GM12892 (cell line): ENCODE results near the gene TNRC6B.
A peak's percentile ranks its signal among the peaks of the same experiment; 100 is the strongest.
"Not testable (repeated sequence)": the region's sequence is repeated elsewhere in the genome, so short reads cannot be mapped to it uniquely, and the experiment has no call there.

Experiments
- DNase-seq: peaks from one replicate; pipeline ENCODE4 v3.0.0; 2011; ENCODE audit not compliant: insufficient read length
- FAIRE-seq: peaks from 2 replicates; lab custom pipeline; 2011; peaks lifted over from hg19 to GRCh38; lab: Jason Lieb, UNC
- POLR2A ChIP-seq: IDR thresholded peaks from 2 replicates; pipeline ENCODE4 v1.6.1; 2011; ENCODE audit warnings: low read depth, low read length, control low read depth
- POLR2AphosphoS5 ChIP-seq: IDR thresholded peaks from 2 replicates; pipeline ENCODE4 v1.6.1; 2011; ENCODE audit warnings: low read depth, low read length, control low read depth
- TAF1 ChIP-seq: IDR thresholded peaks from 2 replicates; pipeline ENCODE4 v1.6.1; 2011; ENCODE audit warnings: low read depth, mild to moderate bottlenecking, control low read depth, low read length, borderline replicate concordance

Gene TNRC6B

GRCh38 chr22:40310081-40310767 is 132.5 kb downstream of the TNRC6B start:
- DNase-seq (no peak), FAIRE-seq (peak; percentile 17)
- no peak for TF ChIP-seq POLR2A
- TF ChIP-seq TAF1, result no peak
- TF ChIP-seq POLR2AphosphoS5, result no peak

DNA sequence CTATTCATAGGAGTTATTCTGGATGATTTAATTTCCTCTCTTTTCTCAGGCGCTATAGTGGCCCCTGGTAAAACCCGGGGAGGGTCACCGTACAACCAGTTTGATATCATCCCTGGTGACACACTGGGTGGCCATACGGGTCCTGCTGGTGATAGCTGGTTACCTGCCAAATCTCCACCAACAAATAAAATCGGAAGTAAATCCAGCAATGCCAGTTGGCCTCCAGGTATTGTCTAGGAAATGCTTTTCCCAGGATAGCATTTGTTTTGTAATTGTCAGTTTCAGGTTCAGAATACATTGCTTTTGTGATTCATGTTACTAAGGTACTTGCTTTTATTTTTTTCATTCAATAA is 133.0 kb downstream of the TNRC6B start:
- no peak for DNase-seq
- FAIRE-seq, result no peak
- no peak for TF ChIP-seq TAF1
- no peak for TF ChIP-seq POLR2AphosphoS5
- no peak for TF ChIP-seq POLR2A

DNA sequence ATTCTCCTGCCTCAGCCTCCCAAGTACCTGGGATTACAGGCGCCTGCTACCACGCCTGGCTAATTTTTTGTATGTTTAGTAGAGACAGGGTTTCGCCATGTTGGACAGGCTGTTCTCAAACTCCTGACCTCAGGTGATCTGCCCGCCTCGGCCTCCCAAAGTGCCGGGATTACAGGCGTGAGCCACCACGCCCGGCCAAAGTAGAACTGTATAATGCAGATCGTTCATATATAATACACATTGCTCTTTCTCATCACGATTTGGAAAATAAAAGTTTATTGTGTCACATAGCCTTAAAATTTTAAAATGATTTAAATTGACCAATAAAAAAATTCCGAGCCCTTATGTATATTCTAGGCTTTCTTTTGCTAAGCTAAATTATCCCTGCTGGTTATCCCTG is 133.9 kb downstream of the TNRC6B start:
- not testable (repeated sequence) for FAIRE-seq, DNase-seq

DNA sequence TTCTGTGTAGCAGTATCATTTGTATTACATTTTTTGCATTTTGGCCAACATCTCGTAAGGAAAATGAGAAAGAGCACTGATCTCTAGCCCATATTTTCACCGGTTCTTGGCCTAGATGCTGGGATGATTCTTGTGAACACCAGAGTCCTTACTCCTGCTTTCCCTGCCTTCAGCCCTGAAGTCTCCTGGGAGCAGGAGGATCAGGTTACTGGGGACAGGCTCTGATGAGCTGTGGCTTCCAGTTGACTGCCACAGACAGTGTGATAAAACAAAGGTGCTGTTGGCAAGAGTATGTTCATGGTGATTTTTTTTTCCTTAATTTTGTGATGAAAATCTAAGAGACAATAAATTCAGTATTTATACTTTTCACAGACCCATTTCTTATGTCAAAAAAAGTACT is 134.3 kb downstream of the TNRC6B start:
- TF ChIP-seq TAF1 (no peak), POLR2AphosphoS5 (no peak), POLR2A (no peak)
- no peak for DNase-seq
- FAIRE-seq, result peak; percentile 14

- DNase-seq (no peak), FAIRE-seq (no peak)
- no peak for TF ChIP-seq POLR2A
- TF ChIP-seq POLR2AphosphoS5, result no peak
- TF ChIP-seq TAF1, result no peak
These were observed 135.3 kb downstream of the TNRC6B start for GRCh38 chr22:40313007-40313406.

GRCh38 chr22:40314041-40314440 is 136.3 kb downstream of the TNRC6B start:
- TF ChIP-seq TAF1 (no peak), POLR2AphosphoS5 (no peak), POLR2A (no peak)
- FAIRE-seq, result no peak

DNA sequence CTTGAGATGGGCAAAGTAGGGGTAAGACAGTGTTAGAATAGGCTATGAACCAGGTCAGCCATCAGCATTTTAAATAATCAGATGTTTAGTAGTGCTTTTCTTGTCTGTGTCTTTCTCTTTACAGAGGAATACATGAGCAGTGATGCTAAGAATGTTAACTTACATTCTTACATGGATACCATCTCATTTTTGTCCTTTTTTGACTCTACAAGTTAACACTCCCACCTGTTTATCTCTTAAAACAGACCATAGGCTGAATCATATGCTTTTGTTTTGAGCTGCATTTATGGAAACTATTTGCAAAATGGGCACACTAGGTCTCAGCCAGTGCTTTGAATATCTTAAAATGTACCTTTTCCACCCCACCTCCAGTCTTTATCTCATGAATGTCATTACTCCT is 143.0 kb downstream of the TNRC6B start:
- FAIRE-seq (no peak), DNase-seq (no peak)
- TF ChIP-seq POLR2AphosphoS5, result no peak
- TF ChIP-seq POLR2A, result no peak
- TF ChIP-seq TAF1, result no peak

More at GRCh38 chr22:40314041-40314440, 136.3 kb downstream of the TNRC6B start:
- DNase-seq, result no peak

- DNase-seq, result no peak
- TF ChIP-seq POLR2AphosphoS5 (no peak), POLR2A (no peak), TAF1 (no peak)
- no peak for FAIRE-seq
These were observed 144.3 kb downstream of the TNRC6B start for GRCh38 chr22:40322021-40322420.

DNA sequence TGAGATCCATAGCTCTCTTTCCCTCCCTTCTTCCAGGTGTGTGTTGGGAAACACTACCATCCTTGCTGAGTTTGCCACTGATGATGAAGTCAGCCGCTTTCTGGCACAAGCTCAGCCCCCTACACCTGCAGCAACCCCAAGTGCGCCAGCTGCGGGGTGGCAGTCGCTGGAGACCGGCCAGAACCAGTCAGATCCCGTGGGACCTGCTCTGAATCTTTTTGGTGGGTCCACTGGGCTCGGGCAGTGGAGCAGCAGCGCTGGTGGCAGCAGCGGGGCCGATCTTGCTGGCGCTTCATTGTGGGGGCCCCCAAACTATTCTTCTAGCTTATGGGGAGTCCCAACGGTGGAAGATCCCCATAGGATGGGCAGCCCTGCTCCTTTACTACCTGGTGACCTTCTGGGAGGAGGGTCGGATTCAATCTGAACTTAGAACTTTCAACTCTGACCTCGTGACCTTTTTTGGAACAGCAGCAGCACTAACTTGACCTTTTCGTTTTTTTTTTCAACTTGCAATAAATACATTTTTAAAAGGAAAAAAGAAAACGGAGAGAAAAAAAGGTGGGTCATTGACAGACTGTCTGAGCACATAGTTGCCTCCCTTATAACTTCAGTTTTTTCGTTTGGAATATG is 145.2 kb downstream of the TNRC6B start:
- DNase-seq, result no peak
- TF ChIP-seq TAF1 (no peak), POLR2A (no peak), POLR2AphosphoS5 (no peak)
- no peak for FAIRE-seq

DNA sequence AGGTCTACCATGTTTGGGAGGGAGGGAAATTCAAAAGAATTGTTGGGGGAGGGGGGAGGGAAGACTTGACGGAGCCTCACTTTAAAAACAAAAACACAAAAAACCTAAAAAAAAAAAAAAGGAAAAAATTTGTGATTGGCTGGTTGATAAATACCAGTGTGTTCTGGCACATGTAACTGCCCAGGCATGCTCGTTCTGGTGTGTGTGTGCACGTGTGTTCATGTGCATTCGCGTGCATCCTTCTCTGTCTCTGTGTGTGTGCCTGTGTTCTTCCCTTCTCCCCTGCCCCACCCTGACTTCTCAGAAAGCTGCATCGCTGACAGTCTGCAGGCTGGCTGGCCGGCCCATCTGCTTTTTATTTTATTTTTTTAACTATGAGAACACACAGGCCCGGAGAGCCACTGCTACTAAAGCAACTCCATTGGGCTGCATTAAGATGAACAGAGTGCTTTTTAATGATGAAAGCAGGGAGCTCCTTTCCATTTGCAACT is 146.0 kb downstream of the TNRC6B start:
- DNase-seq, result no peak
- TF ChIP-seq TAF1, result no peak
- no peak for TF ChIP-seq POLR2A
- no peak for TF ChIP-seq POLR2AphosphoS5
- FAIRE-seq, result no peak

DNA sequence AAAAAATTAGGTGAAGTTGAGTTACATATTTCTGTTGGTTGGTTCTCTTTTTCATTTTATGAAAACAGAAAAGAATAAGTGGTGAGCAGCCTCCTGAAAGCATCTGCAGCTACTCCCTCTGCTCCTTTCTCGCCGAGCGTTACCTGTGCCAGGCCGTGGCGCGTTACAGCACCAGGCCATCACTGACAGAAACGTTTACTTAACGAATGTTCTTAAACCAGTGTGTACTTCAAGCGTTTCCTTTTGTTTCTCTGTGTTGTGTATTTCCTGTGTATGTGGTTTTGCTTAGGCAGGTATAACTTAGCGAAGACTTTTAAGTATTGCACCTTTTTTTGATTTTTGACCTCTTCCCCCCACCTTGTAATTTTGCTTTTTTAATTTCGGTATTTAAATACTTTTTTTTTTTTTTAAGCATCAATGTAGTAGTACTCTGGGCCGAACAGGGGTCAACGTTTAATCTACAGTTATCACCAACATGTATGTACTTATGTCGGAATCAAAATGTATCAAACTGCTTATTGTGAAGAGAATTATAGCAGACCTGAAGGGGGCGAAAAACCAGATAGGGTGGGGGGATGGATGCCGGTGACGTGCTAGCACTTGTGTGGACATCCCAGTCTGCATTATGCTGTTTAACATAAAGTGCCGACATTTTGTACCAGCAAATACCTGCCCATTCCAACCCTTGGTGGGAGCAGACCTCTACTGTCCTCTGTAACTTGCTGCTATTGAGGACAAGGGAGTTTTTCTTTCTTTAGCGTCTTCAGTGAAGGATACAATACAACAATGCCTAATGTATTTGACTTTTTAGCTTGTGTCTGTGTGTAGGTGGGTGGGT is 147.0 kb downstream of the TNRC6B start:
- DNase-seq, result no peak
- peak; percentile 85 for FAIRE-seq

More for the DNA sequence above, 147.0 kb downstream of the TNRC6B start:
- TF ChIP-seq POLR2AphosphoS5 (no peak), TAF1 (no peak), POLR2A (no peak)
